SK-N-SH (cell line): Measurements from ENCODE around the gene ZRANB2. TPM values are rescaled to one million over a fixed set of nuclear protein-coding genes. Genes with fewer than 3 reads are reported as not detected.

Experiments used
- CTCF ChIA-PET: fragments of 300-600, 350-600 bp; formaldehyde crosslinking; extraction: SDS; loops from one replicate; lab custom pipeline; 2021; lab: Yijun Ruan, JAX
- POLR2A ChIA-PET: fragments of 350-600 bp; sonication (Branson Sonifier 250); formaldehyde crosslinking; extraction: SDS; loops from one replicate; lab custom pipeline; 2020; ENCODE audit warnings: antibody characterized with exemption, inconsistent platforms; lab: Yijun Ruan, JAX
- DNase-seq: peaks from one replicate; pipeline ENCODE4 v3.0.0; 2012
- H2AFZ ChIP-seq: fragments of 200-600 bp; sonication (generic); 2 replicates; pipeline ENCODE4 v1.8.1; 2016; ENCODE audit warnings: antibody characterized with exemption, mild to moderate bottlenecking, low read depth
- H3F3A ChIP-seq: fragments of 200-600 bp; sonication (generic); replicated peaks from 2 replicates; pipeline ENCODE3; 2016; ENCODE audit warnings: antibody characterized with exemption, mild to moderate bottlenecking; ENCODE audit not compliant: insufficient read depth
- H3K27ac ChIP-seq, 2 experiments: fragments of 200-500 bp in 1 of 2; fragments of 200-600 bp in 1 of 2; sonication (Bioruptor generic) in 1 of 2; sonication (generic), shearing (Covaris generic) in 1 of 2; 2 replicates each; pipeline versions ENCODE4 v1.5.1 to v1.6.1; 2014 to 2016; ENCODE audit warnings: low read depth in 2 of 2, inconsistent platforms in 1 of 2, low read length in 1 of 2, mild to moderate bottlenecking in 1 of 2, mixed read lengths in 1 of 2
- H3K27me3 ChIP-seq: fragments of 200-600 bp; sonication (generic), shearing (Covaris generic); 2 replicates; pipeline ENCODE4 v1.6.1; 2016; ENCODE audit warnings: mixed run types; ENCODE audit not compliant: insufficient read depth
- H3K36me3 ChIP-seq, 2 experiments: fragments of 200-500 bp in 1 of 2; fragments of 200-600 bp in 1 of 2; sonication (Bioruptor generic) in 1 of 2; sonication (generic) in 1 of 2; replicated peaks in 1 of 2; 2 replicates each; pipeline versions ENCODE3 to v1.5.1; 2014 to 2016; ENCODE audit warnings: low read length in 1 of 2, mild to moderate bottlenecking in 1 of 2; ENCODE audit not compliant: insufficient read depth in 2 of 2, control insufficient read depth in 1 of 2
- H3K4me1 ChIP-seq, 2 experiments: fragments of 200-500 bp in 1 of 2; fragments of 200-600 bp in 1 of 2; sonication (Bioruptor generic) in 1 of 2; sonication (generic), shearing (Covaris generic) in 1 of 2; 2 replicates each; pipeline versions ENCODE4 v1.5.1 to v1.6.1; 2014 to 2016; ENCODE audit warnings: low read depth in 1 of 2, low read length in 1 of 2, mixed run types in 1 of 2; ENCODE audit not compliant: insufficient read depth in 2 of 2, control insufficient read depth in 1 of 2
- H3K4me2 ChIP-seq: fragments of 200-600 bp; sonication (generic), shearing (Covaris generic); 2 replicates; pipeline ENCODE4 v1.6.1; 2017; ENCODE audit warnings: mixed run types
- H3K4me3 ChIP-seq, 2 experiments: fragments of 200-500 bp in 1 of 2; fragments of 200-600 bp in 1 of 2; sonication (Bioruptor generic) in 1 of 2; sonication (generic), shearing (Covaris generic) in 1 of 2; 2 replicates each; pipeline versions ENCODE4 v1.5.1 to v1.8.1; 2014 to 2016; ENCODE audit warnings: low read depth in 2 of 2, inconsistent platforms in 1 of 2, low read length in 1 of 2, mild to moderate bottlenecking in 1 of 2, mixed read lengths in 1 of 2, moderate library complexity in 1 of 2
- H3K79me2 ChIP-seq: fragments of 200-600 bp; sonication (generic); 2 replicates; pipeline ENCODE4 v1.8.1; 2017; ENCODE audit warnings: mild to moderate bottlenecking; ENCODE audit not compliant: insufficient read depth
- H3K9ac ChIP-seq: fragments of 200-600 bp; sonication (generic); 2 replicates; pipeline ENCODE4 v1.6.1; 2017; ENCODE audit warnings: mixed run types
- H3K9me2 ChIP-seq: fragments of 200-600 bp; sonication (generic); 2 replicates; pipeline ENCODE4 v1.6.1; 2017; ENCODE audit warnings: mixed run types
- H3K9me3 ChIP-seq: fragments of 200-600 bp; sonication (generic); 2 replicates; pipeline ENCODE4 v1.6.1; 2017; ENCODE audit warnings: mixed run types, mild to moderate bottlenecking, moderate library complexity
- H4K20me1 ChIP-seq: fragments of 200-600 bp; sonication (generic); 2 replicates; pipeline ENCODE4 v1.6.1; 2017; ENCODE audit warnings: mild to moderate bottlenecking, mixed run types; ENCODE audit not compliant: insufficient read depth
- EZH2phosphoT487 ChIP-seq: fragments of 200-600 bp; sonication (generic); IDR thresholded peaks from 2 replicates; pipeline ENCODE4 v1.6.1; 2017; ENCODE audit warnings: low read depth, mixed run types, mild to moderate bottlenecking, antibody characterized with exemption, moderate library complexity, borderline replicate concordance
- FOXM1 ChIP-seq: IDR thresholded peaks from 2 replicates; pipeline ENCODE4 v1.4.0; 2012; ENCODE audit warnings: low read depth, mild to moderate bottlenecking
- GABPA ChIP-seq: IDR thresholded peaks from 2 replicates; pipeline ENCODE4 v1.4.0; 2012; ENCODE audit warnings: low read depth, mild to moderate bottlenecking
- GATA2 ChIP-seq: sonication (generic); formaldehyde crosslinking; IDR thresholded peaks from 2 replicates; pipeline ENCODE4 v1.5.0; 2020; ENCODE audit warnings: mild to moderate bottlenecking, missing genetic modification reagents
- MEF2A ChIP-seq: IDR thresholded peaks from 2 replicates; pipeline ENCODE4 v1.4.0; 2012; ENCODE audit warnings: low read depth, borderline replicate concordance
- RFX5 ChIP-seq: IDR thresholded peaks from 2 replicates; pipeline ENCODE4 v1.6.1; 2012; ENCODE audit warnings: mild to moderate bottlenecking, improper control_type of control experiment, low read length
- SIN3A ChIP-seq: IDR thresholded peaks from 2 replicates; pipeline ENCODE4 v1.6.1; 2012; ENCODE audit warnings: low read depth, mild to moderate bottlenecking, low read length, moderate library complexity, borderline replicate concordance
- SMC3 ChIP-seq: IDR thresholded peaks from 2 replicates; pipeline ENCODE4 v1.6.1; 2012; ENCODE audit warnings: low read depth, low read length, improper control_type of control experiment
- TAF1 ChIP-seq: IDR thresholded peaks from 2 replicates; pipeline ENCODE4 v1.6.1; 2012; ENCODE audit warnings: low read depth, mild to moderate bottlenecking, low read length, moderate library complexity, borderline replicate concordance
- TCF12 ChIP-seq: IDR thresholded peaks from 2 replicates; pipeline ENCODE4 v1.4.0; 2012
- YY1 ChIP-seq: IDR thresholded peaks from 2 replicates; pipeline ENCODE4 v1.4.0; 2012; ENCODE audit warnings: low read depth, mild to moderate bottlenecking
- WGBS: methylation state at CpG from one replicate; pipeline ENCODE4 v1.1.6; 2017; ENCODE audit warnings: low lambda C conversion rate; 5-methylcytosine and 5-hydroxymethylcytosine counted together
- polyA plus RNA-seq, 3 experiments: library from polyadenylated mRNA; depleted of rRNA; stranded (reverse); fragments of >200 nt; gene quantifications; 2 replicates each; pipeline ENCODE4 v1.2.3, GENCODE V29; 2012
- TF ChIP-seq, protein P1 (sequence below): IDR thresholded peaks from 2 replicates; pipeline ENCODE4 v1.6.1; 2012; ENCODE audit warnings: mild to moderate bottlenecking, low read depth, low read length, moderate library complexity
- TF ChIP-seq, protein P2 (sequence below): IDR thresholded peaks from 2 replicates; pipeline ENCODE4 v1.4.0; 2012; ENCODE audit warnings: low read depth, borderline replicate concordance
- TF ChIP-seq, protein P3 (sequence below): IDR thresholded peaks from 2 replicates; pipeline ENCODE4; 2012
- TF ChIP-seq, protein P4 (sequence below): IDR thresholded peaks from 2 replicates; pipeline ENCODE4 v1.4.0; 2012; ENCODE audit warnings: low read depth

The ZRANB2 gene
- polyA plus RNA-seq, 1 of the 3 experiments (the other 2 are of a cell fraction), result 45.2 TPM

DNA sequence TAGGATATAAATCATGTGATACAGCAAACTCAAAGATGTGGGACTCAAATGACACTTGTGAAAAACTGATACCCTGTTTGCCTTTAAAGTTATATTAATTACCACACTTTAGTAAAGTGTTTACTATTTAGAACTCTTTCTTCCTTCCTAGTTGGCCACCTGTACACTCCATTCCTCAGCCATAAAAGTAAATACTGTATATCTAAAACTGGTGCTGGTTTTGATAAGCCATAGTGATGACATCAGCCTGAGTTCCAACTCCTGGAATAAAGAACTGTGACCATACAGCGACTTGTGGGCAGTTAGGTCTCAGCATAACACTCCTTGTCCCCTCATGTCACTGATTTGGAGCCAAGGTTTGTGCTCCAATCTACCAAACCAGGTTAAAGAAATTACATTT is 36.0 kb downstream of the ZRANB2 start:
- CTCF ChIA-PET, result interaction anchor here (3.5 kb wide), 1 partner anchor 359 kb away, joined by 12 read pairs; no protein-coding TSS in a partner anchor
- Histone ChIP-seq H3K4me2 (no peak overlapping the region), H2AFZ (no peak overlapping the region), H3K9me2 (no peaks in the 10 kb centered on the region), H3K9ac (no peak overlapping the region), H3K4me1 (peaks cover 11 to 17% of the 10 kb centered on the region in 2 experiments; a peak in 2 of 4 replicates), H3K36me3 (no peaks in the 10 kb centered on the region), H3K27me3 (no peaks in the 10 kb centered on the region), H3F3A (peaks cover 21% of the 10 kb centered on the region), H3K79me2 (no peaks in the 10 kb centered on the region), H3K4me3 (peak overlapping the region in 1 of 2 experiments; percentile 9; a peak in 1 of 4 replicates), H3K9me3 (no peaks in the 10 kb centered on the region), H3K27ac (no peak overlapping the region), H4K20me1 (no peaks in the 10 kb centered on the region)
- WGBS, result 85% methylated on average over 1 of the region's 1 CpG
- POLR2A ChIA-PET, result no interaction called here
- no peak for DNase-seq
- no peak for TF ChIP-seq TCF12
- TF ChIP-seq, protein P1, sequence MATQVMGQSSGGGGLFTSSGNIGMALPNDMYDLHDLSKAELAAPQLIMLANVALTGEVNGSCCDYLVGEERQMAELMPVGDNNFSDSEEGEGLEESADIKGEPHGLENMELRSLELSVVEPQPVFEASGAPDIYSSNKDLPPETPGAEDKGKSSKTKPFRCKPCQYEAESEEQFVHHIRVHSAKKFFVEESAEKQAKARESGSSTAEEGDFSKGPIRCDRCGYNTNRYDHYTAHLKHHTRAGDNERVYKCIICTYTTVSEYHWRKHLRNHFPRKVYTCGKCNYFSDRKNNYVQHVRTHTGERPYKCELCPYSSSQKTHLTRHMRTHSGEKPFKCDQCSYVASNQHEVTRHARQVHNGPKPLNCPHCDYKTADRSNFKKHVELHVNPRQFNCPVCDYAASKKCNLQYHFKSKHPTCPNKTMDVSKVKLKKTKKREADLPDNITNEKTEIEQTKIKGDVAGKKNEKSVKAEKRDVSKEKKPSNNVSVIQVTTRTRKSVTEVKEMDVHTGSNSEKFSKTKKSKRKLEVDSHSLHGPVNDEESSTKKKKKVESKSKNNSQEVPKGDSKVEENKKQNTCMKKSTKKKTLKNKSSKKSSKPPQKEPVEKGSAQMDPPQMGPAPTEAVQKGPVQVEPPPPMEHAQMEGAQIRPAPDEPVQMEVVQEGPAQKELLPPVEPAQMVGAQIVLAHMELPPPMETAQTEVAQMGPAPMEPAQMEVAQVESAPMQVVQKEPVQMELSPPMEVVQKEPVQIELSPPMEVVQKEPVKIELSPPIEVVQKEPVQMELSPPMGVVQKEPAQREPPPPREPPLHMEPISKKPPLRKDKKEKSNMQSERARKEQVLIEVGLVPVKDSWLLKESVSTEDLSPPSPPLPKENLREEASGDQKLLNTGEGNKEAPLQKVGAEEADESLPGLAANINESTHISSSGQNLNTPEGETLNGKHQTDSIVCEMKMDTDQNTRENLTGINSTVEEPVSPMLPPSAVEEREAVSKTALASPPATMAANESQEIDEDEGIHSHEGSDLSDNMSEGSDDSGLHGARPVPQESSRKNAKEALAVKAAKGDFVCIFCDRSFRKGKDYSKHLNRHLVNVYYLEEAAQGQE, result no peak

DNA sequence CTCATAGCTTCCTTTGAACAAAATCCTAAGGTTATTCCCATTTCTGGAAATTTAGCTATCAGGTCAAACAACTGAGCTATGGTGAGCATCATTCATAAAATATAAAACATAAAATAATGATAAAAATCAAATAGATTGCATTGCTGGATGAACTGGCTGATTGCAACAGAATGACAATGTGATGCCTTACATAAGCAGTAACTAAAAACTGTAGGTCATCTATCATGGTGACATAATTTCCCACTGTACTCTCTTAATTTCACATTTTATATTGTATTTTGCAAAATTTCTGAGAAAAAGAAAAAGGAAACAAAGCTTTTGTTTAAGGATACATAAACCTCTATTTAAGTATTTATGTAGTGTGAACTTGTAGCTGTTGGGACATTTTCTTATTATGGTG is 37.8 kb downstream of the ZRANB2 start:
- H3K27ac ChIP-seq, result no peak overlapping the region
- ChIA-PET POLR2A (no interaction called here), CTCF (interaction anchor here (1.4 kb wide), 1 partner anchor 514 kb away, joined by 8 read pairs; no protein-coding TSS in a partner anchor)
- no peaks in the 10 kb centered on the region for H3K27me3 ChIP-seq
- H3K4me2 ChIP-seq, result no peak overlapping the region
- no peaks in the 10 kb centered on the region for H3K9me3 ChIP-seq
- peaks cover 11 to 14% of the 10 kb centered on the region in 2 experiments; a peak in 2 of 4 replicates for H3K4me1 ChIP-seq
- no peak overlapping the region for H3K9ac ChIP-seq
- no peaks in the 10 kb centered on the region for H3K79me2 ChIP-seq
- H2AFZ ChIP-seq, result no peak overlapping the region
- no peak for DNase-seq
- H3K9me2 ChIP-seq, result no peaks in the 10 kb centered on the region
- no peaks in the 10 kb centered on the region for H4K20me1 ChIP-seq
- H3F3A ChIP-seq, result peaks cover 8% of the 10 kb centered on the region
- H3K4me3 ChIP-seq, result no peak overlapping the region
- H3K36me3 ChIP-seq, result no peaks in the 10 kb centered on the region
- TF ChIP-seq RFX5 (no peak), SIN3A (no peak), GABPA (no peak), EZH2phosphoT487 (no peak), YY1 (no peak), MEF2A (no peak), SMC3 (no peak), TAF1 (no peak), FOXM1 (no peak), GATA2 (CRISPR knock-in tag) (no peak)
- TF ChIP-seq, protein P2, sequence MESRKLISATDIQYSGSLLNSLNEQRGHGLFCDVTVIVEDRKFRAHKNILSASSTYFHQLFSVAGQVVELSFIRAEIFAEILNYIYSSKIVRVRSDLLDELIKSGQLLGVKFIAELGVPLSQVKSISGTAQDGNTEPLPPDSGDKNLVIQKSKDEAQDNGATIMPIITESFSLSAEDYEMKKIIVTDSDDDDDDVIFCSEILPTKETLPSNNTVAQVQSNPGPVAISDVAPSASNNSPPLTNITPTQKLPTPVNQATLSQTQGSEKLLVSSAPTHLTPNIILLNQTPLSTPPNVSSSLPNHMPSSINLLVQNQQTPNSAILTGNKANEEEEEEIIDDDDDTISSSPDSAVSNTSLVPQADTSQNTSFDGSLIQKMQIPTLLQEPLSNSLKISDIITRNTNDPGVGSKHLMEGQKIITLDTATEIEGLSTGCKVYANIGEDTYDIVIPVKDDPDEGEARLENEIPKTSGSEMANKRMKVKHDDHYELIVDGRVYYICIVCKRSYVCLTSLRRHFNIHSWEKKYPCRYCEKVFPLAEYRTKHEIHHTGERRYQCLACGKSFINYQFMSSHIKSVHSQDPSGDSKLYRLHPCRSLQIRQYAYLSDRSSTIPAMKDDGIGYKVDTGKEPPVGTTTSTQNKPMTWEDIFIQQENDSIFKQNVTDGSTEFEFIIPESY, result no peak
- TF ChIP-seq, protein P3, sequence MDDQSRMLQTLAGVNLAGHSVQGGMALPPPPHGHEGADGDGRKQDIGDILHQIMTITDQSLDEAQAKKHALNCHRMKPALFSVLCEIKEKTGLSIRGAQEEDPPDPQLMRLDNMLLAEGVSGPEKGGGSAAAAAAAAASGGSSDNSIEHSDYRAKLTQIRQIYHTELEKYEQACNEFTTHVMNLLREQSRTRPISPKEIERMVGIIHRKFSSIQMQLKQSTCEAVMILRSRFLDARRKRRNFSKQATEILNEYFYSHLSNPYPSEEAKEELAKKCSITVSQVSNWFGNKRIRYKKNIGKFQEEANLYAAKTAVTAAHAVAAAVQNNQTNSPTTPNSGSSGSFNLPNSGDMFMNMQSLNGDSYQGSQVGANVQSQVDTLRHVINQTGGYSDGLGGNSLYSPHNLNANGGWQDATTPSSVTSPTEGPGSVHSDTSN, result no peak
- TF ChIP-seq, protein P4, sequence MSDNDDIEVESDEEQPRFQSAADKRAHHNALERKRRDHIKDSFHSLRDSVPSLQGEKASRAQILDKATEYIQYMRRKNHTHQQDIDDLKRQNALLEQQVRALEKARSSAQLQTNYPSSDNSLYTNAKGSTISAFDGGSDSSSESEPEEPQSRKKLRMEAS, result no peak
- TF ChIP-seq, protein P1, result no peak
